HEK293 (cell line): ENCODE results near the gene MAN1B1.

Experiments
- CTCF ChIA-PET: fragments of 350-600 bp; formaldehyde crosslinking; extraction: SDS; loops from one replicate; lab custom pipeline; 2021; ENCODE audit warnings: antibody characterized with exemption; lab: Yijun Ruan, JAX
- POLR2A ChIA-PET: fragments of 300-600 bp; formaldehyde crosslinking; extraction: SDS; loops from one replicate; lab custom pipeline; 2020; ENCODE audit warnings: antibody characterized with exemption, inconsistent platforms; lab: Yijun Ruan, JAX
- H3K27ac ChIP-seq: fragments of 200-500 bp; sonication (Bioruptor generic); 2 replicates; pipeline ENCODE4 v1.5.1; 2014; ENCODE audit warnings: low read depth, low read length, control low read depth, inconsistent platforms; ENCODE audit errors: extremely low read depth
- H3K36me3 ChIP-seq, 2 experiments: fragments of 200-500 bp in 1 of 2; sonication (Bioruptor generic) in 1 of 2; 1 replicate in 1 of 2; 2 replicates in 1 of 2; pipeline ENCODE4 v1.5.1; 2014 to 2017; ENCODE audit warnings: inconsistent platforms in 2 of 2, low read length in 2 of 2; ENCODE audit not compliant: control insufficient read depth in 2 of 2, insufficient read depth in 1 of 2
- H3K4me1 ChIP-seq: fragments of 200-500 bp; sonication (Bioruptor generic); 2 replicates; pipeline ENCODE4 v1.5.1; 2014; ENCODE audit warnings: mild to moderate bottlenecking, low read length, inconsistent platforms; ENCODE audit not compliant: control insufficient read depth, insufficient read depth
- H3K4me3 ChIP-seq: 2 replicates; pipeline ENCODE4 v1.5.1; 2011; ENCODE audit warnings: low read depth, mild to moderate bottlenecking, control low read depth, low read length, moderate library complexity
- H3K9me3 ChIP-seq: fragments of 200-500 bp; sonication (Bioruptor generic); 2 replicates; pipeline ENCODE4 v1.5.1; 2014; ENCODE audit warnings: low read depth, low read length, inconsistent platforms; ENCODE audit not compliant: control insufficient read depth, insufficient read depth
- GLIS1 ChIP-seq: fragments of 450-650 bp; formaldehyde crosslinking; IDR thresholded peaks from 2 replicates; pipeline ENCODE4 v1.5.1; 2016; ENCODE audit warnings: missing biosample characterization, missing genetic modification characterization
- MYNN ChIP-seq: fragments of 450-650 bp; formaldehyde crosslinking; IDR thresholded peaks from 2 replicates; pipeline ENCODE4 v1.5.1; 2016; ENCODE audit warnings: missing biosample characterization, missing genetic modification characterization, borderline replicate concordance
- REPIN1 ChIP-seq: fragments of 450-650 bp; formaldehyde crosslinking; IDR thresholded peaks from 2 replicates; pipeline ENCODE4 v1.5.1; 2017; ENCODE audit warnings: missing biosample characterization, missing genetic modification characterization, low read depth
- SETDB1 ChIP-seq: IDR thresholded peaks from one replicate; pipeline ENCODE4 v1.6.1; 2017; ENCODE audit warnings: mild to moderate bottlenecking, low read length, moderate library complexity, mixed read lengths; ENCODE audit not compliant: insufficient read length
- ZBTB48 ChIP-seq: fragments of 450-650 bp; formaldehyde crosslinking; IDR thresholded peaks from 2 replicates; pipeline ENCODE4 v1.5.1; 2016; ENCODE audit warnings: missing biosample characterization, missing genetic modification characterization
- ZFHX2 ChIP-seq: fragments of 450-650 bp; formaldehyde crosslinking; conservative IDR thresholded peaks from 2 replicates; pipeline ENCODE4 v1.5.1; 2016; ENCODE audit warnings: missing biosample characterization, missing genetic modification characterization
- ZIC2 ChIP-seq: fragments of 450-650 bp; formaldehyde crosslinking; IDR thresholded peaks from 2 replicates; pipeline ENCODE4 v1.5.1; 2016; ENCODE audit warnings: missing biosample characterization, missing genetic modification characterization
- ZNF138 ChIP-seq: fragments of 450-650 bp; formaldehyde crosslinking; IDR thresholded peaks from 2 replicates; pipeline ENCODE4 v1.5.1; 2016; ENCODE audit warnings: missing biosample characterization, missing genetic modification characterization, borderline replicate concordance
- ZNF175 ChIP-seq: fragments of 450-650 bp; formaldehyde crosslinking; IDR thresholded peaks from 2 replicates; pipeline ENCODE4 v1.5.1; 2016; ENCODE audit warnings: missing biosample characterization, missing genetic modification characterization
- ZNF19 ChIP-seq: fragments of 450-650 bp; formaldehyde crosslinking; IDR thresholded peaks from 2 replicates; pipeline ENCODE4; 2016; ENCODE audit warnings: missing biosample characterization, missing genetic modification characterization, low read depth
- ZNF223 ChIP-seq: fragments of 450-650 bp; formaldehyde crosslinking; IDR thresholded peaks from 2 replicates; pipeline ENCODE4 v1.5.1; 2016; ENCODE audit warnings: missing biosample characterization, missing genetic modification characterization
- ZNF23 ChIP-seq: fragments of 450-650 bp; formaldehyde crosslinking; IDR thresholded peaks from 2 replicates; pipeline ENCODE4 v1.5.1; 2016; ENCODE audit warnings: missing biosample characterization, missing genetic modification characterization, borderline replicate concordance
- ZNF274 ChIP-seq, 2 experiments: fragments of 200-500 bp in 1 of 2; fragments of 450-650 bp in 1 of 2; sonication (Bioruptor generic) in 1 of 2; formaldehyde crosslinking in 1 of 2; IDR thresholded peaks; 2 replicates each; pipeline versions ENCODE4 v1.5.1 to v1.6.1; 2014 to 2016; ENCODE audit warnings: borderline replicate concordance in 1 of 2, inconsistent platforms in 1 of 2, low read length in 1 of 2, missing biosample characterization in 1 of 2, missing genetic modification characterization in 1 of 2
- ZNF350 ChIP-seq: fragments of 450-650 bp; formaldehyde crosslinking; IDR thresholded peaks from 2 replicates; pipeline ENCODE4 v1.5.0; 2017; ENCODE audit warnings: missing biosample characterization, mild to moderate bottlenecking, missing genetic modification characterization
- ZNF530 ChIP-seq: fragments of 450-650 bp; formaldehyde crosslinking; IDR thresholded peaks from 2 replicates; pipeline ENCODE4 v1.5.1; 2016; ENCODE audit warnings: low read depth, missing biosample characterization, missing genetic modification characterization
- ZNF560 ChIP-seq: fragments of 450-650 bp; formaldehyde crosslinking; IDR thresholded peaks from 2 replicates; pipeline ENCODE4 v1.5.1; 2017; ENCODE audit warnings: missing biosample characterization, missing genetic modification characterization, borderline replicate concordance
- ZNF596 ChIP-seq: fragments of 450-650 bp; IDR thresholded peaks from 2 replicates; pipeline ENCODE4 v1.5.0; 2018; ENCODE audit warnings: missing biosample characterization, mild to moderate bottlenecking, missing genetic modification characterization, moderate library complexity
- ZNF600 ChIP-seq: fragments of 450-650 bp; formaldehyde crosslinking; IDR thresholded peaks from 2 replicates; pipeline ENCODE4 v1.5.1; 2016; ENCODE audit warnings: missing biosample characterization, missing genetic modification characterization
- ZNF76 ChIP-seq: fragments of 450-650 bp; formaldehyde crosslinking; IDR thresholded peaks from 2 replicates; pipeline ENCODE4; 2016; ENCODE audit warnings: low read depth, missing biosample characterization, missing genetic modification characterization, borderline replicate concordance
- ZNF830 ChIP-seq: fragments of 450-650 bp; IDR thresholded peaks from 2 replicates; pipeline ENCODE4 v1.5.0; 2018; ENCODE audit warnings: missing biosample characterization, missing genetic modification characterization, low read depth, mild to moderate bottlenecking, moderate library complexity
- ZSCAN16 ChIP-seq: fragments of 450-650 bp; formaldehyde crosslinking; IDR thresholded peaks from 2 replicates; pipeline ENCODE4 v1.5.1; 2016; ENCODE audit warnings: missing biosample characterization, missing genetic modification characterization
- TF ChIP-seq, protein P1 (sequence below): fragments of 450-650 bp; formaldehyde crosslinking; IDR thresholded peaks from 2 replicates; pipeline ENCODE4 v1.5.1; 2016; ENCODE audit warnings: missing biosample characterization, missing genetic modification characterization
- TF ChIP-seq, protein P2 (sequence below): fragments of 450-650 bp; formaldehyde crosslinking; IDR thresholded peaks from 2 replicates; pipeline ENCODE4 v1.5.1; 2017; ENCODE audit warnings: missing biosample characterization, mild to moderate bottlenecking, missing genetic modification characterization, moderate library complexity
- TF ChIP-seq, protein P3 (sequence below): fragments of 450-650 bp; formaldehyde crosslinking; IDR thresholded peaks from 2 replicates; pipeline ENCODE4 v1.5.1; 2016; ENCODE audit warnings: missing biosample characterization, missing genetic modification characterization
- TF ChIP-seq, protein P4 (sequence below): fragments of 450-650 bp; formaldehyde crosslinking; IDR thresholded peaks from 2 replicates; pipeline ENCODE4 v1.5.1; 2017; ENCODE audit warnings: missing biosample characterization, missing genetic modification characterization
- TF ChIP-seq, protein P5 (sequence below): fragments of 450-650 bp; formaldehyde crosslinking; IDR thresholded peaks from 2 replicates; pipeline ENCODE4 v1.5.1; 2016; ENCODE audit warnings: missing biosample characterization, missing genetic modification characterization

Gene MAN1B1

DNA sequence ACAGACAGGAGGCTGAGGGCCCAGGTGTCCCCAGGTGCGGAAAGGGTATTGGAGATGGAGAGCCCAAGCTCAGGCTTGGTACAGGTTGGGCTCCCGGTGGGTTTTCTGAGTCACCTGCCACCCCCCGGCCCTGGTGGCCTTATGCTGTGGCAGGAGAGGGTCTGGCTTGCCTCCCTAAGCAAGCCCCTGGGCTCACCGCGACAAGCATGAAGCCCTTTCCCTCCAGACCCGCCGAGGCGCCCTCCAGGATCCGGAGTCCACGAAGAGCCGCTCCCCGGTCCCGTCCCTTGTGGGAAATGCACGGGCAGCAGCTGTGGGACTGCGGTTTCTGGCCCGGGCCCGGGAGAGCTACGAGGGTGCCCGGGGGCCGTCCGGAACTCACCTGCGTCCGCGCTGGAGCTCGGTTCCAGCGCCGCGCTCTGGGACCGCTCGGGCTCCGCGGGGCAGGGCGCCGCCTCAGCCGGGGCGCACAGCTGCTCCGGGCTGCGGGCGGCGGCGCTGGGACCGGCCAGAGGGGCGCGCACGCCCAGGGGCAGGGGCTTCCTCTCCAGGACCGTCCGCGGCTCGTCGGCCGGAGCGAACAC is 17.2 kb upstream of the MAN1B1 start (continued):
- TF ChIP-seq, protein P1, sequence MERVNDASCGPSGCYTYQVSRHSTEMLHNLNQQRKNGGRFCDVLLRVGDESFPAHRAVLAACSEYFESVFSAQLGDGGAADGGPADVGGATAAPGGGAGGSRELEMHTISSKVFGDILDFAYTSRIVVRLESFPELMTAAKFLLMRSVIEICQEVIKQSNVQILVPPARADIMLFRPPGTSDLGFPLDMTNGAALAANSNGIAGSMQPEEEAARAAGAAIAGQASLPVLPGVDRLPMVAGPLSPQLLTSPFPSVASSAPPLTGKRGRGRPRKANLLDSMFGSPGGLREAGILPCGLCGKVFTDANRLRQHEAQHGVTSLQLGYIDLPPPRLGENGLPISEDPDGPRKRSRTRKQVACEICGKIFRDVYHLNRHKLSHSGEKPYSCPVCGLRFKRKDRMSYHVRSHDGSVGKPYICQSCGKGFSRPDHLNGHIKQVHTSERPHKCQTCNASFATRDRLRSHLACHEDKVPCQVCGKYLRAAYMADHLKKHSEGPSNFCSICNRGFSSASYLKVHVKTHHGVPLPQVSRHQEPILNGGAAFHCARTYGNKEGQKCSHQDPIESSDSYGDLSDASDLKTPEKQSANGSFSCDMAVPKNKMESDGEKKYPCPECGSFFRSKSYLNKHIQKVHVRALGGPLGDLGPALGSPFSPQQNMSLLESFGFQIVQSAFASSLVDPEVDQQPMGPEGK (tag by site-specific recombination): peak; percentile 8; the same call in 1 of the 2 replicates
- TF ChIP-seq, protein P2, sequence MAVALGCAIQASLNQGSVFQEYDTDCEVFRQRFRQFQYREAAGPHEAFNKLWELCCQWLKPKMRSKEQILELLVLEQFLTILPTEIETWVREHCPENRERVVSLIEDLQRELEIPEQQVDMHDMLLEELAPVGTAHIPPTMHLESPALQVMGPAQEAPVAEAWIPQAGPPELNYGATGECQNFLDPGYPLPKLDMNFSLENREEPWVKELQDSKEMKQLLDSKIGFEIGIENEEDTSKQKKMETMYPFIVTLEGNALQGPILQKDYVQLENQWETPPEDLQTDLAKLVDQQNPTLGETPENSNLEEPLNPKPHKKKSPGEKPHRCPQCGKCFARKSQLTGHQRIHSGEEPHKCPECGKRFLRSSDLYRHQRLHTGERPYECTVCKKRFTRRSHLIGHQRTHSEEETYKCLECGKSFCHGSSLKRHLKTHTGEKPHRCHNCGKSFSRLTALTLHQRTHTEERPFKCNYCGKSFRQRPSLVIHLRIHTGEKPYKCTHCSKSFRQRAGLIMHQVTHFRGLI: peak; percentile 97
- peak; percentile 42; the same call in 1 of the 2 replicates for TF ChIP-seq ZBTB48 (tag by site-specific recombination)
- peak; percentile 40; the same call in 1 of the 2 replicates for TF ChIP-seq ZNF600 (tag by site-specific recombination)
- TF ChIP-seq ZNF274 (IDR thresholded peaks at IDR 0.05; ENCODE audit: low read length): no peak
- no peak for TF ChIP-seq ZNF274 (tag by site-specific recombination; IDR thresholded peaks at IDR 0.05; ENCODE audit: borderline replicate concordance)

DNA sequence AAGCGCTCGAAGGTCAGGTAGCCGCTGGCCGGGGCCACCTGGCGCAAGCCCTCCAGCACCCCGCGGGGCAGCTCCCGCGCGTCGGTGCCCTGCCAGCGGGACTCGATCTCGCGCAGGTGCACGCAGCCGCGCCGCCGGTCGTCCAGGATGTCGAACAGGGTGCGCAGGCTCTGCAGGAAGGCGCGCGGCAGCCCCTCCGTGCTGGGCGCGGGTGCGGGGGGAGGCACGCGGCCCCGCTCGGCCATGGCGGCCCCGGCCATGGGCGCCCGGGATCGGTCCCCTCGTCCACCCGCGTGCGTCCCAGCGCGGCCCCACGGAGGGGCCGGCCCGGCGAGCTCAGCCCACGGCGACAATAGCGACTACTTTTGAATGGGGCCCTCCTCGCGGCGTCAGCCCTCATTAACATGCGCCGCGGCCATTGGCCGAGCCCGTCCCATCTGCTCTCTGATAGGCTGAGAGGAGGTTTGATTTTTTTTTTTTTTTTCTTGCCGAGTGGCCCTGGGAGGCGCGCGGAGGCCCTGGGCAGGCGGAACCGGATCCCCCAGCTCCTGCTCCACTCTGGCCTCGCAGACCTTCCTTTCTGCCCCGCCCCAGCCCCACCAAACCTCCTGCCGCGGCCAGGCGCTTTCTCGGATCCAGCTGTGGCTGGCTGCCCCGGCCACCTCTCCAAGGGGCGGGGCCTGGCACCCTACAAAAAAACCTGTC is 16.4 kb upstream of the MAN1B1 start, which contains the start of gene SAPCD2:
Gene SAPCD2, minus strand, starts transcription at position 357 of the 705 bp plus-strand sequence. Its CDS starts 97 bp downstream, at position 260.
- Histone ChIP-seq H3K27ac (peak within 1 kb of the TSS; percentile 71), H3K36me3 (peaks cover 0 to 10% of the 10 kb centered on the region in 2 experiments; a peak in 1 of 3 replicates), H3K4me3 (peak within 1 kb of the TSS; percentile 38), H3K9me3 (no peaks in the 10 kb centered on the region), H3K4me1 (peaks cover 10% of the 10 kb centered on the region; the same call in 1 of the 2 replicates)
- CTCF ChIA-PET: interaction anchor here (0.6 to 11.3 kb wide), 13 partner anchors 14 to 295 kb away, joined by 3 to 237 read pairs (median 6); partner anchors contain the start of genes ABCA2, CYSRT1, ENTPD2 and LRRC26
- POLR2A ChIA-PET: interaction anchor here (0.6 to 9.1 kb wide), 33 partner anchors 10 to 722 kb away, joined by 3 to 137 read pairs (median 4); partner anchors contain the start of genes DNLZ, ENTPD2, MAN1B1 and NPDC1
- TF ChIP-seq ZNF530 (tag by site-specific recombination): no peak
- TF ChIP-seq ZIC2: peak; percentile 26; the same call in 1 of the 2 replicates
- TF ChIP-seq ZNF830 (tag by site-specific recombination): no peak
- TF ChIP-seq ZNF350 (tag by site-specific recombination): no peak
- no peak for TF ChIP-seq ZNF560 (tag by site-specific recombination)
- TF ChIP-seq MYNN (tag by site-specific recombination): no peak
- TF ChIP-seq ZNF19 (tag by site-specific recombination): no peak
- TF ChIP-seq REPIN1 (tag by site-specific recombination): no peak
- no peak for TF ChIP-seq ZSCAN16
- peak; percentile 93 for TF ChIP-seq GLIS1 (tag by site-specific recombination)
- no peak for TF ChIP-seq ZNF223 (tag by site-specific recombination)
- no peak for TF ChIP-seq ZNF175 (tag by site-specific recombination)
- peak; percentile 42 for TF ChIP-seq ZNF76 (tag by site-specific recombination)
- peak; percentile 23; the same call in 1 of the 2 replicates for TF ChIP-seq ZNF596 (tag by site-specific recombination)
- TF ChIP-seq, protein P3, sequence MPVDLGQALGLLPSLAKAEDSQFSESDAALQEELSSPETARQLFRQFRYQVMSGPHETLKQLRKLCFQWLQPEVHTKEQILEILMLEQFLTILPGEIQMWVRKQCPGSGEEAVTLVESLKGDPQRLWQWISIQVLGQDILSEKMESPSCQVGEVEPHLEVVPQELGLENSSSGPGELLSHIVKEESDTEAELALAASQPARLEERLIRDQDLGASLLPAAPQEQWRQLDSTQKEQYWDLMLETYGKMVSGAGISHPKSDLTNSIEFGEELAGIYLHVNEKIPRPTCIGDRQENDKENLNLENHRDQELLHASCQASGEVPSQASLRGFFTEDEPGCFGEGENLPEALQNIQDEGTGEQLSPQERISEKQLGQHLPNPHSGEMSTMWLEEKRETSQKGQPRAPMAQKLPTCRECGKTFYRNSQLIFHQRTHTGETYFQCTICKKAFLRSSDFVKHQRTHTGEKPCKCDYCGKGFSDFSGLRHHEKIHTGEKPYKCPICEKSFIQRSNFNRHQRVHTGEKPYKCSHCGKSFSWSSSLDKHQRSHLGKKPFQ (tag by site-specific recombination): no peak
- TF ChIP-seq SETDB1: no peak
- no peak for TF ChIP-seq ZFHX2
- TF ChIP-seq, protein P4, sequence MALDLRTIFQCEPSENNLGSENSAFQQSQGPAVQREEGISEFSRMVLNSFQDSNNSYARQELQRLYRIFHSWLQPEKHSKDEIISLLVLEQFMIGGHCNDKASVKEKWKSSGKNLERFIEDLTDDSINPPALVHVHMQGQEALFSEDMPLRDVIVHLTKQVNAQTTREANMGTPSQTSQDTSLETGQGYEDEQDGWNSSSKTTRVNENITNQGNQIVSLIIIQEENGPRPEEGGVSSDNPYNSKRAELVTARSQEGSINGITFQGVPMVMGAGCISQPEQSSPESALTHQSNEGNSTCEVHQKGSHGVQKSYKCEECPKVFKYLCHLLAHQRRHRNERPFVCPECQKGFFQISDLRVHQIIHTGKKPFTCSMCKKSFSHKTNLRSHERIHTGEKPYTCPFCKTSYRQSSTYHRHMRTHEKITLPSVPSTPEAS (tag by site-specific recombination): no peak
- TF ChIP-seq ZNF138 (tag by site-specific recombination): no peak
- TF ChIP-seq ZNF23: no peak
- TF ChIP-seq, protein P5, sequence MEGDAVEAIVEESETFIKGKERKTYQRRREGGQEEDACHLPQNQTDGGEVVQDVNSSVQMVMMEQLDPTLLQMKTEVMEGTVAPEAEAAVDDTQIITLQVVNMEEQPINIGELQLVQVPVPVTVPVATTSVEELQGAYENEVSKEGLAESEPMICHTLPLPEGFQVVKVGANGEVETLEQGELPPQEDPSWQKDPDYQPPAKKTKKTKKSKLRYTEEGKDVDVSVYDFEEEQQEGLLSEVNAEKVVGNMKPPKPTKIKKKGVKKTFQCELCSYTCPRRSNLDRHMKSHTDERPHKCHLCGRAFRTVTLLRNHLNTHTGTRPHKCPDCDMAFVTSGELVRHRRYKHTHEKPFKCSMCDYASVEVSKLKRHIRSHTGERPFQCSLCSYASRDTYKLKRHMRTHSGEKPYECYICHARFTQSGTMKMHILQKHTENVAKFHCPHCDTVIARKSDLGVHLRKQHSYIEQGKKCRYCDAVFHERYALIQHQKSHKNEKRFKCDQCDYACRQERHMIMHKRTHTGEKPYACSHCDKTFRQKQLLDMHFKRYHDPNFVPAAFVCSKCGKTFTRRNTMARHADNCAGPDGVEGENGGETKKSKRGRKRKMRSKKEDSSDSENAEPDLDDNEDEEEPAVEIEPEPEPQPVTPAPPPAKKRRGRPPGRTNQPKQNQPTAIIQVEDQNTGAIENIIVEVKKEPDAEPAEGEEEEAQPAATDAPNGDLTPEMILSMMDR (tag by site-specific recombination): no peak
